HCT116 (cell line): Measurements from ENCODE around the gene ACOXL. TPM values are rescaled to one million over a fixed set of nuclear protein-coding genes. Genes with fewer than 3 reads are reported as not detected.

Experiments
- ATAC-seq: fragments of 200-7000 bp; cut with Tn5 transposase; 2 replicates; pipeline ENCODE4 v1.9.1; 2020; ENCODE audit warnings: mild to moderate bottlenecking, moderate library complexity
- BruUV-seq: library from RNA; stranded (reverse); fragments of 400-500 nt; replicated peaks from 2 replicates; lab custom pipeline; 2021; lab: Mats Ljungman, UMichigan
- CTCF ChIA-PET: fragments of 300-600 bp; sonication (Branson Sonifier 250); formaldehyde crosslinking; loops from one replicate; lab custom pipeline; 2021; ENCODE audit warnings: antibody characterized with exemption; lab: Charles Lee
- POLR2A ChIA-PET: fragments of 300-600, 350-600 bp; sonication (Branson Sonifier 250); formaldehyde crosslinking; loops from one replicate; lab custom pipeline; 2021; ENCODE audit warnings: antibody characterized with exemption; lab: Charles Lee
- RAD21 ChIA-PET, 2 experiments: fragments of 300-600 bp; sonication (Branson Sonifier 250); formaldehyde crosslinking; loops; one replicate each; lab custom pipeline; 2023; ENCODE audit warnings: low total read pairs in 2 of 2; ENCODE audit not compliant: uncharacterized antibody in 2 of 2, unreplicated experiment in 2 of 2, low non-redundant PET in 1 of 2; lab: Charles Lee
- DNase-seq: peaks from one replicate; pipeline ENCODE4 v3.0.0-alpha.2; 2010; ENCODE audit warnings: low read depth, low spot score
- H2AFZ ChIP-seq: fragments of 200-600 bp; shearing (Covaris generic), sonication (generic); 2 replicates; pipeline ENCODE4 v1.6.1; 2017; ENCODE audit warnings: low read depth, mixed run types, mixed read lengths, antibody characterized with exemption, low read length; ENCODE audit not compliant: poor library complexity, severe bottlenecking
- H3K27ac ChIP-seq: 2 replicates; pipeline ENCODE4 v1.5.1; 2012; ENCODE audit warnings: low read depth, low read length
- H3K27me3 ChIP-seq: fragments of 200-600 bp; sonication (generic); 2 replicates; pipeline ENCODE4 v1.6.1; 2016; ENCODE audit warnings: mixed run types, low read length, mixed read lengths; ENCODE audit not compliant: insufficient read depth
- H3K36me3 ChIP-seq, 2 experiments: fragments of 200-500 bp in 1 of 2; fragments of 200-600 bp in 1 of 2; sonication (Bioruptor generic) in 1 of 2; sonication (generic) in 1 of 2; 2 replicates each; pipeline versions ENCODE4 v1.5.1 to v1.6.1; 2014 to 2016; ENCODE audit warnings: low read length in 2 of 2, inconsistent platforms in 1 of 2, mixed read lengths in 1 of 2, mixed run types in 1 of 2; ENCODE audit not compliant: insufficient read depth in 2 of 2, control insufficient read depth in 1 of 2
- H3K4me1 ChIP-seq, 2 experiments: fragments of 200-600 bp in 1 of 2; sonication (generic) in 1 of 2; 2 replicates each; pipeline versions ENCODE4 v1.5.1 to v1.6.1; 2012 to 2017; ENCODE audit warnings: low read length in 2 of 2, inconsistent platforms in 1 of 2, mild to moderate bottlenecking in 1 of 2, mixed read lengths in 1 of 2, mixed run types in 1 of 2, moderate library complexity in 1 of 2; ENCODE audit not compliant: insufficient read depth in 2 of 2, control insufficient read depth in 1 of 2
- H3K4me2 ChIP-seq: fragments of 200-600 bp; sonication (generic); 2 replicates; pipeline ENCODE4 v1.6.1; 2017; ENCODE audit warnings: mixed run types, low read length, mixed read lengths
- H3K4me3 ChIP-seq, 2 experiments: fragments of 200-600 bp in 1 of 2; sonication (generic) in 1 of 2; replicated peaks in 1 of 2; 2 replicates each; pipeline ENCODE4 v1.5.1; 2011 to 2016; ENCODE audit warnings: low read length in 2 of 2, control low read depth in 1 of 2, low read depth in 1 of 2, mild to moderate bottlenecking in 1 of 2, mixed read lengths in 1 of 2, mixed run types in 1 of 2
- H3K79me2 ChIP-seq: fragments of 200-600 bp; sonication (generic); 2 replicates; pipeline ENCODE4 v1.6.1; 2017; ENCODE audit warnings: mild to moderate bottlenecking, mixed run types, low read length, moderate library complexity, mixed read lengths; ENCODE audit not compliant: insufficient read depth
- H3K9ac ChIP-seq: fragments of 200-600 bp; sonication (generic); 2 replicates; pipeline ENCODE4 v1.6.1; 2016; ENCODE audit warnings: low read length, mixed read lengths
- H3K9me2 ChIP-seq: fragments of 200-600 bp; sonication (generic), shearing (Covaris generic); 2 replicates; pipeline ENCODE4 v1.6.1; 2017; ENCODE audit warnings: mixed run types, mild to moderate bottlenecking, moderate library complexity; ENCODE audit not compliant: insufficient read depth
- H3K9me3 ChIP-seq, 2 experiments: fragments of 200-500 bp in 1 of 2; fragments of 200-600 bp in 1 of 2; sonication (Bioruptor generic) in 1 of 2; sonication (generic) in 1 of 2; 2 replicates each; pipeline ENCODE4 v1.6.1; 2014 to 2017; ENCODE audit warnings: low read length in 2 of 2, mixed read lengths in 2 of 2, inconsistent platforms in 1 of 2, low read depth in 1 of 2, mild to moderate bottlenecking in 1 of 2, mixed run types in 1 of 2, moderate library complexity in 1 of 2; ENCODE audit not compliant: control insufficient read depth in 1 of 2, insufficient read depth in 1 of 2
- H4K20me1 ChIP-seq: fragments of 200-600 bp; sonication (generic), shearing (Covaris generic); 2 replicates; pipeline ENCODE4 v1.6.1; 2017; ENCODE audit warnings: mixed run types, mild to moderate bottlenecking, moderate library complexity; ENCODE audit not compliant: insufficient read depth
- ATF3 ChIP-seq: IDR thresholded peaks from 2 replicates; pipeline ENCODE4 v1.6.1; 2012
- CBX3 ChIP-seq: IDR thresholded peaks from 2 replicates; pipeline ENCODE4 v1.6.1; 2012; ENCODE audit warnings: low read depth
- EGR1 ChIP-seq: IDR thresholded peaks from 2 replicates; pipeline ENCODE4 v1.6.1; 2012; ENCODE audit warnings: low read depth
- ELF1 ChIP-seq: IDR thresholded peaks from 2 replicates; pipeline ENCODE4 v1.6.1; 2012; ENCODE audit warnings: low read depth, borderline replicate concordance
- EZH2 ChIP-seq: fragments of 200-600 bp; sonication (generic); IDR thresholded peaks from 2 replicates; pipeline ENCODE4 v1.6.1; 2017; ENCODE audit warnings: antibody characterized with exemption, mixed run types
- EZH2phosphoT487 ChIP-seq: fragments of 200-600 bp; IDR thresholded peaks from 2 replicates; pipeline ENCODE4 v1.6.1; 2018; ENCODE audit warnings: antibody characterized with exemption, borderline replicate concordance
- FOSL1 ChIP-seq: IDR thresholded peaks from 2 replicates; pipeline ENCODE4 v1.6.1; 2012; ENCODE audit warnings: low read depth
- POLR2A ChIP-seq: IDR thresholded peaks from 2 replicates; pipeline ENCODE4 v1.7.0; 2011; ENCODE audit warnings: borderline replicate concordance; ENCODE audit not compliant: insufficient read depth, insufficient read length; ENCODE audit errors: extremely low read depth
- POLR2AphosphoS5 ChIP-seq: IDR thresholded peaks from 2 replicates; pipeline ENCODE4 v1.6.1; 2011; ENCODE audit warnings: mild to moderate bottlenecking, low read depth, low read length, moderate library complexity
- SIN3A ChIP-seq: IDR thresholded peaks from 2 replicates; pipeline ENCODE4 v1.6.1; 2012; ENCODE audit warnings: low read depth
- SP1 ChIP-seq: IDR thresholded peaks from 2 replicates; pipeline ENCODE4 v1.6.1; 2012; ENCODE audit warnings: low read depth
- SRF ChIP-seq: IDR thresholded peaks from 2 replicates; pipeline ENCODE4 v1.6.1; 2012; ENCODE audit warnings: low read depth
- ZFX ChIP-seq: fragments of 450-650 bp; IDR thresholded peaks from 2 replicates; pipeline ENCODE4 v1.6.1; 2017
- ZNF274 ChIP-seq: fragments of 200-500 bp; sonication (Bioruptor generic); IDR thresholded peaks from 2 replicates; pipeline ENCODE4 v1.6.1; 2014; ENCODE audit warnings: mild to moderate bottlenecking, low read depth, low read length, inconsistent platforms
- intact Hi-C: fragments of 100-400 bp; cut with micrococcal nuclease; formaldehyde crosslinking; loops from 2 replicates; pipeline ENCODE4 v1.10.0; 2022
- total RNA-seq: library from RNA; stranded (reverse); gene quantifications from one replicate; pipeline ENCODE4 v1.2.1, GENCODE V29; 2021; ENCODE audit not compliant: unreplicated experiment
- TF ChIP-seq, protein P1 (sequence below): IDR thresholded peaks from 2 replicates; pipeline ENCODE4 v1.6.1; 2012
- TF ChIP-seq, protein P2 (sequence below): IDR thresholded peaks from 2 replicates; pipeline ENCODE4 v1.6.1; 2012; ENCODE audit warnings: low read depth
- TF ChIP-seq, protein P3 (sequence below): IDR thresholded peaks from 2 replicates; pipeline ENCODE4 v1.6.1; 2011; ENCODE audit warnings: mild to moderate bottlenecking, low read length, moderate library complexity; ENCODE audit not compliant: insufficient replicate concordance; ENCODE audit errors: extremely low read depth

ACOXL gene
- total RNA-seq, 1 experiment from 2014 or later: 5.5 TPM

DNA sequence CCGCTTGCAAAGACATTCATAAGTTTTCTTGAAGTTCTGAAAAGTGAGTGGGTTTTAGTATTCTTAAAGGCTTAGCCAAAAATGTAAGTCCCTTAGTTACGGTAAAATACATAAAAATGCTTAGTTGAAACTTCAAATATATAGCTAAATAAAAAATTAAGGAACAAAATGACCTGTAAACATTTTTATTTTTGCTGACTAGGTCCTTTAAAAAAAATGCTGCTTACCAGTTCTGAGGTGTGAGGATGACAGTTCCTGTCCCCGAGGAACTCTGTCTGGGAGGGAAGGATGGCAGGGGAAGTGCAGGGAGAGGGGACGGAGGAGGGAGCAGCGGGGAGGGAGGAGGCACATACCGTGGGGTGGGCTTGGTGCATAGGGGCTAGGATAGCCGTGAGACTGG lies 285.5 kb downstream of the ACOXL start:
- ChIA-PET CTCF (no interaction called here), RAD21 (no interaction called here), POLR2A (no interaction called here)
- H2AFZ ChIP-seq: no peak overlapping the region
- H3K9me3 ChIP-seq: no peaks in the 10 kb centered on the region
- no peak overlapping the region for H3K4me2 ChIP-seq
- no peak overlapping the region for H3K27ac ChIP-seq
- TF ChIP-seq ZNF274: no peak
- intact Hi-C loops: no loop called here
- no peaks in the 10 kb centered on the region for H3K27me3 ChIP-seq
- ATAC-seq (no peak), DNase-seq (no peak)
- no peak overlapping the region for H3K9ac ChIP-seq
- H4K20me1 ChIP-seq: no peaks in the 10 kb centered on the region
- H3K36me3 ChIP-seq: no peaks in the 10 kb centered on the region
- no TSS peak for BruUV-seq
- H3K9me2 ChIP-seq: no peaks in the 10 kb centered on the region
- H3K4me1 ChIP-seq: no peaks in the 10 kb centered on the region
- H3K4me3 ChIP-seq: no peak overlapping the region
- H3K79me2 ChIP-seq: no peaks in the 10 kb centered on the region

DNA sequence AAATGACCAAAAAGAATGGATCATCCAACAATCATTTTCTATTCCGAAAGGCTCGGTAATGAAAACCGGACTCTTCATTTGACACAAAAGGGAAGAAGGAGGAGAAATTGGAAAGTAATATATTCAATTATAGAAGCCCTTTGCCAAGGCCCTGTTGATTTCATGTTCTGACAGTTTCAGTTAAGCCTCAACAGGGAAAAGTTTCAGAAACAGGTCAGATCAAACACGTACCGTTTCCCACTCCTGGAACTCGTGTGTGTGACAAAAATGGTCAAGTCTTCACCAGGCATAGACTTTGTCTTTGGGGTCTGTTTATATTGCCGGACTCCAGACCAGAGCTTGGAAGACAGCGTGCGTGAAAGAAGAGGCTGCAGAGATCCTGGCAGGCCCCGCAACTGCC lies 287.0 kb downstream of the ACOXL start:
- no peaks in the 10 kb centered on the region for H3K27me3 ChIP-seq
- POLR2A ChIA-PET: no interaction called here
- ATAC-seq (no peak), DNase-seq (no peak)
- no peak overlapping the region for H2AFZ ChIP-seq
- intact Hi-C loops: no loop called here
- CTCF ChIA-PET: no interaction called here
- BruUV-seq: no TSS peak
- H3K9me3 ChIP-seq: no peaks in the 10 kb centered on the region
- H3K4me3 ChIP-seq: no peak overlapping the region
- RAD21 ChIA-PET: no interaction called here
- H4K20me1 ChIP-seq: no peaks in the 10 kb centered on the region
- H3K36me3 ChIP-seq: no peaks in the 10 kb centered on the region
- H3K27ac ChIP-seq: no peak overlapping the region
- H3K4me1 ChIP-seq: no peaks in the 10 kb centered on the region
- H3K9ac ChIP-seq: no peak overlapping the region
- H3K4me2 ChIP-seq: no peak overlapping the region
- no peaks in the 10 kb centered on the region for H3K9me2 ChIP-seq
- H3K79me2 ChIP-seq: no peaks in the 10 kb centered on the region
- TF ChIP-seq, protein P1, sequence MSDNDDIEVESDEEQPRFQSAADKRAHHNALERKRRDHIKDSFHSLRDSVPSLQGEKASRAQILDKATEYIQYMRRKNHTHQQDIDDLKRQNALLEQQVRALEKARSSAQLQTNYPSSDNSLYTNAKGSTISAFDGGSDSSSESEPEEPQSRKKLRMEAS: no peak
- no peak for TF ChIP-seq POLR2A
- TF ChIP-seq SIN3A: no peak
- no peak for TF ChIP-seq EGR1
- TF ChIP-seq, protein P2, sequence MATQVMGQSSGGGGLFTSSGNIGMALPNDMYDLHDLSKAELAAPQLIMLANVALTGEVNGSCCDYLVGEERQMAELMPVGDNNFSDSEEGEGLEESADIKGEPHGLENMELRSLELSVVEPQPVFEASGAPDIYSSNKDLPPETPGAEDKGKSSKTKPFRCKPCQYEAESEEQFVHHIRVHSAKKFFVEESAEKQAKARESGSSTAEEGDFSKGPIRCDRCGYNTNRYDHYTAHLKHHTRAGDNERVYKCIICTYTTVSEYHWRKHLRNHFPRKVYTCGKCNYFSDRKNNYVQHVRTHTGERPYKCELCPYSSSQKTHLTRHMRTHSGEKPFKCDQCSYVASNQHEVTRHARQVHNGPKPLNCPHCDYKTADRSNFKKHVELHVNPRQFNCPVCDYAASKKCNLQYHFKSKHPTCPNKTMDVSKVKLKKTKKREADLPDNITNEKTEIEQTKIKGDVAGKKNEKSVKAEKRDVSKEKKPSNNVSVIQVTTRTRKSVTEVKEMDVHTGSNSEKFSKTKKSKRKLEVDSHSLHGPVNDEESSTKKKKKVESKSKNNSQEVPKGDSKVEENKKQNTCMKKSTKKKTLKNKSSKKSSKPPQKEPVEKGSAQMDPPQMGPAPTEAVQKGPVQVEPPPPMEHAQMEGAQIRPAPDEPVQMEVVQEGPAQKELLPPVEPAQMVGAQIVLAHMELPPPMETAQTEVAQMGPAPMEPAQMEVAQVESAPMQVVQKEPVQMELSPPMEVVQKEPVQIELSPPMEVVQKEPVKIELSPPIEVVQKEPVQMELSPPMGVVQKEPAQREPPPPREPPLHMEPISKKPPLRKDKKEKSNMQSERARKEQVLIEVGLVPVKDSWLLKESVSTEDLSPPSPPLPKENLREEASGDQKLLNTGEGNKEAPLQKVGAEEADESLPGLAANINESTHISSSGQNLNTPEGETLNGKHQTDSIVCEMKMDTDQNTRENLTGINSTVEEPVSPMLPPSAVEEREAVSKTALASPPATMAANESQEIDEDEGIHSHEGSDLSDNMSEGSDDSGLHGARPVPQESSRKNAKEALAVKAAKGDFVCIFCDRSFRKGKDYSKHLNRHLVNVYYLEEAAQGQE: no peak
- no peak for TF ChIP-seq ATF3
- TF ChIP-seq EZH2: no peak
- no peak for TF ChIP-seq ZFX
- no peak for TF ChIP-seq SRF
- TF ChIP-seq, protein P3, sequence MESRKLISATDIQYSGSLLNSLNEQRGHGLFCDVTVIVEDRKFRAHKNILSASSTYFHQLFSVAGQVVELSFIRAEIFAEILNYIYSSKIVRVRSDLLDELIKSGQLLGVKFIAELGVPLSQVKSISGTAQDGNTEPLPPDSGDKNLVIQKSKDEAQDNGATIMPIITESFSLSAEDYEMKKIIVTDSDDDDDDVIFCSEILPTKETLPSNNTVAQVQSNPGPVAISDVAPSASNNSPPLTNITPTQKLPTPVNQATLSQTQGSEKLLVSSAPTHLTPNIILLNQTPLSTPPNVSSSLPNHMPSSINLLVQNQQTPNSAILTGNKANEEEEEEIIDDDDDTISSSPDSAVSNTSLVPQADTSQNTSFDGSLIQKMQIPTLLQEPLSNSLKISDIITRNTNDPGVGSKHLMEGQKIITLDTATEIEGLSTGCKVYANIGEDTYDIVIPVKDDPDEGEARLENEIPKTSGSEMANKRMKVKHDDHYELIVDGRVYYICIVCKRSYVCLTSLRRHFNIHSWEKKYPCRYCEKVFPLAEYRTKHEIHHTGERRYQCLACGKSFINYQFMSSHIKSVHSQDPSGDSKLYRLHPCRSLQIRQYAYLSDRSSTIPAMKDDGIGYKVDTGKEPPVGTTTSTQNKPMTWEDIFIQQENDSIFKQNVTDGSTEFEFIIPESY: no peak
- no peak for TF ChIP-seq SP1
- no peak for TF ChIP-seq EZH2phosphoT487
- no peak for TF ChIP-seq FOSL1
- TF ChIP-seq POLR2AphosphoS5: no peak
- no peak for TF ChIP-seq ELF1
- TF ChIP-seq CBX3: no peak
- TF ChIP-seq ZNF274: no peak
